IMR-90 (cell line): ENCODE results near the gene C10orf105. TPM values are rescaled to one million over a fixed set of nuclear protein-coding genes. Genes with fewer than 3 reads are reported as not detected.

Experiments
- ATAC-seq: fragments of 200-7000 bp; cut with Tn5 transposase; 2 replicates; pipeline ENCODE4 v1.9.1; 2020; ENCODE audit warnings: low read depth, mild to moderate bottlenecking, moderate library complexity
- BruUV-seq: library from RNA; stranded (reverse); fragments of 400-500 nt; replicated peaks from 2 replicates; lab custom pipeline; 2021; lab: Mats Ljungman, UMichigan
- CTCF ChIA-PET: fragments of 300-600 bp; formaldehyde crosslinking; extraction: SDS; loops from one replicate; lab custom pipeline; 2021; ENCODE audit warnings: antibody characterized with exemption; lab: Yijun Ruan, JAX
- POLR2A ChIA-PET: fragments of 300-600 bp; sonication (Branson Sonifier 250); formaldehyde crosslinking; loops from one replicate; lab custom pipeline; 2022; ENCODE audit warnings: antibody characterized with exemption; ENCODE audit not compliant: unreplicated experiment; lab: Charles Lee
- DNase-seq: peaks from one replicate; pipeline ENCODE4 v3.0.0; 2013
- H2AFZ ChIP-seq: replicated peaks from 2 replicates; pipeline ENCODE3; 2013; ENCODE audit warnings: low read length, mild to moderate bottlenecking; ENCODE audit not compliant: poor library complexity
- H2AK5ac ChIP-seq: 2 replicates; pipeline ENCODE4 v1.6.1; 2013; ENCODE audit warnings: low read depth, low read length, inconsistent platforms
- H2AK9ac ChIP-seq: replicated peaks from 2 replicates; pipeline ENCODE3; 2013; ENCODE audit warnings: mild to moderate bottlenecking, low read depth, low read length, moderate library complexity; ENCODE audit not compliant: poor library complexity
- H2BK120ac ChIP-seq: 2 replicates; pipeline ENCODE4 v1.6.1; 2013; ENCODE audit warnings: low read depth, low read length, inconsistent platforms
- H2BK15ac ChIP-seq: 3 replicates; pipeline ENCODE4 v1.6.1; 2013; ENCODE audit warnings: low read depth, low read length, inconsistent platforms
- H2BK20ac ChIP-seq: 2 replicates; pipeline ENCODE4 v1.6.1; 2013; ENCODE audit warnings: low read depth, mild to moderate bottlenecking, inconsistent platforms, low read length, moderate library complexity
- H2BK5ac ChIP-seq: 2 replicates; pipeline ENCODE4 v1.6.1; 2013; ENCODE audit warnings: mild to moderate bottlenecking, low read depth, low read length, inconsistent platforms; ENCODE audit not compliant: poor library complexity, severe bottlenecking
- H3K14ac ChIP-seq: replicated peaks from 2 replicates; pipeline ENCODE4 v1.6.1; 2013; ENCODE audit warnings: low read depth, low read length, inconsistent platforms
- H3K18ac ChIP-seq: 2 replicates; pipeline ENCODE4 v1.6.1; 2013; ENCODE audit warnings: low read depth, low read length, control low read depth
- H3K23ac ChIP-seq: 2 replicates; pipeline ENCODE4 v1.6.1; 2013; ENCODE audit warnings: low read depth, low read length, inconsistent platforms
- H3K27ac ChIP-seq: 2 replicates; pipeline ENCODE4 v1.5.1; 2013; ENCODE audit warnings: mild to moderate bottlenecking, control low read depth, low read length; ENCODE audit not compliant: insufficient read depth
- H3K27me3 ChIP-seq: 2 replicates; pipeline ENCODE4 v1.6.1; 2013; ENCODE audit warnings: low read length; ENCODE audit not compliant: control insufficient read depth, insufficient read depth
- H3K36me3 ChIP-seq: 2 replicates; pipeline ENCODE4 v1.6.1; 2013; ENCODE audit warnings: low read length, mixed read lengths; ENCODE audit not compliant: control insufficient read depth, insufficient read depth
- H3K4ac ChIP-seq: 2 replicates; pipeline ENCODE4 v1.6.1; 2013; ENCODE audit warnings: low read depth, low read length, inconsistent platforms
- H3K4me1 ChIP-seq: 2 replicates; pipeline ENCODE4 v1.6.1; 2013; ENCODE audit warnings: low read length, mixed read lengths; ENCODE audit not compliant: control insufficient read depth, insufficient read depth
- H3K4me2 ChIP-seq: 2 replicates; pipeline ENCODE4 v1.6.1; 2013; ENCODE audit warnings: low read depth, mild to moderate bottlenecking, control low read depth, low read length, moderate library complexity
- H3K4me3 ChIP-seq: 2 replicates; pipeline ENCODE4 v1.5.1; 2013; ENCODE audit warnings: low read depth, mild to moderate bottlenecking, control low read depth, low read length, moderate library complexity; ENCODE audit not compliant: insufficient read depth
- H3K56ac ChIP-seq: 2 replicates; pipeline ENCODE4 v1.6.1; 2013; ENCODE audit warnings: low read length, inconsistent platforms; ENCODE audit not compliant: insufficient read depth; ENCODE audit errors: extremely low read depth
- H3K79me1 ChIP-seq, 2 experiments: 2 replicates each; pipeline ENCODE4 v1.6.1; 2013; ENCODE audit warnings: low read length in 2 of 2, inconsistent platforms in 1 of 2, low read depth in 1 of 2
- H3K9ac ChIP-seq: 2 replicates; pipeline ENCODE4 v1.6.1; 2013; ENCODE audit warnings: low read depth, low read length, control low read depth
- H3K9me1 ChIP-seq: 2 replicates; pipeline ENCODE4 v1.6.1; 2013; ENCODE audit warnings: low read length, inconsistent platforms; ENCODE audit not compliant: insufficient read depth
- H3K9me3 ChIP-seq: 2 replicates; pipeline ENCODE4 v1.6.1; 2013; ENCODE audit warnings: low read length; ENCODE audit not compliant: control insufficient read depth, insufficient read depth
- H4K20me1 ChIP-seq: 2 replicates; pipeline ENCODE4 v1.6.1; 2013; ENCODE audit warnings: low read length, inconsistent platforms; ENCODE audit not compliant: insufficient read depth
- H4K5ac ChIP-seq: 2 replicates; pipeline ENCODE4 v1.6.1; 2013; ENCODE audit warnings: mild to moderate bottlenecking, low read depth, low read length, control low read depth
- H4K8ac ChIP-seq, 2 experiments: 2 replicates each; pipeline ENCODE4 v1.6.1; 2013; ENCODE audit warnings: low read depth in 2 of 2, low read length in 2 of 2, control low read depth in 1 of 2, inconsistent platforms in 1 of 2
- H4K91ac ChIP-seq: 2 replicates; pipeline ENCODE4 v1.6.1; 2013; ENCODE audit warnings: low read depth, low read length, inconsistent platforms; ENCODE audit not compliant: insufficient read depth
- NFE2L2 ChIP-seq: fragments of 150-350 bp; IDR thresholded peaks from 2 replicates; pipeline ENCODE4 v1.6.1; 2016; ENCODE audit warnings: low read depth, mild to moderate bottlenecking, low read length
- WGBS, 2 experiments: methylation state at CpG; one replicate each; pipeline versions ENCODE4 v1.1.5 to v1.1.7; 2013; ENCODE audit warnings: missing lambda C conversion rate in 2 of 2; ENCODE audit not compliant: insufficient read length in 1 of 2; ENCODE audit errors: extremely low coverage in 2 of 2; 5-methylcytosine and 5-hydroxymethylcytosine counted together
- dilution Hi-C: fragments of 300-500 bp; cut with HindIII; formaldehyde crosslinking; loops from one replicate; pipeline ENCODE4 v1.14.3; 2018; ENCODE audit warnings: low sequenced_read_pairs; ENCODE audit not compliant: unreplicated experiment
- in situ Hi-C: fragments of 300-500 bp; cut with MboI; formaldehyde crosslinking; loops from 3 replicates; pipeline ENCODE4 v1.14.3; 2019; ENCODE audit warnings: low sequenced_read_pairs, inconsistent platforms, mixed read lengths
- intact Hi-C: fragments of 100-400 bp; cut with micrococcal nuclease; formaldehyde crosslinking; loops from 2 replicates; pipeline ENCODE4 v1.10.0; 2022
- polyA plus RNA-seq, 3 experiments: library from polyadenylated mRNA; depleted of rRNA; stranded (reverse); fragments of >200 nt; gene quantifications; 2 replicates each; pipeline ENCODE4 v1.2.3, GENCODE V29; 2012; ENCODE audit warnings: low replicate concordance in 1 of 3
- total RNA-seq: library from RNA; depleted of rRNA; stranded (reverse); fragments of >200 nt; gene quantifications from 2 replicates; pipeline ENCODE4 v1.2.3, GENCODE V29; 2012

Gene C10orf105
- total and polyA plus RNA-seq, 2 of the 4 experiments (the other 2 are of a cell fraction) = under 0.01 TPM; not detected in 1

DNA sequence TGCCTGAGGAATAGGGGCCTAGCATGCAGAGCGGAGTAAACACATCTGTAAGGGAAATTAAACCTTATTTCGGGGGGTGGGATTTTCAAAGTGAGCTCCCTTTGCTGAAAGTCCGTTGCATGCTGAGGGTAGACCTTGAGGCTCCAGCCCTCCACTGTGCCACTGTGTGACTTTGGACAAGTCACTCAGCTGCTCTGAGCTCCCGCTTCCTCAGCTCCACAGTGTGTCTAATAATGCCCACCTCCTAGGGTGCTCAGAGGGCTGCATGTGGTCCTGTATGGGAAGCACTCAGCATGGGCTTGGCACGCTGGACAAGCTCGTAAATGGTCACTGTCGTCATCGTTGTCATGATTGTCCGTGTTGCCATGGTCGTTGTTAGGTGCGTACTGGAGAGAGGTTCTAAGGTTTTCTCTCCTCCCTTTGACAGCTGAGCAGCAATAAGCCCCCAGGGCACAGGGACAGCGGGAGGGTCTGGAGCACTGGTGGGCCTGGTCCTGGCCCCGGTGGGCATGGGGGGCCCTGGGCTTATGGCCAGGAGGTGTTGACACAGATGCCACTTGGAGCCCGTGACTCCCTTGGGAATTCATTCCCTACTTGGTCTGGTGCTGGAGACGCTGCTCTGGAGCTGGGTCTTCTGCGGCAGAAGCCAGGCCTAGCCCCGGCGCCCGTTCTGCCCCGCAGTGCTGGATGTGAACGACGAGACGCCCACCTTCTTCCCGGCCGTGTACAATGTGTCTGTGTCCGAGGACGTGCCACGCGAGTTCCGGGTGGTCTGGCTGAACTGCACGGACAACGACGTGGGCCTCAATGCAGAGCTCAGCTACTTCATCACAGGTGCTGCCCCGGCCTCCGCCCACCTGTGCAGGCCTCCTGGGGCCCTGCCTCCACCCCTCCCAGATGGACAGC, 13.1 kb downstream of the C10orf105 start:
- Histone ChIP-seq H3K79me1 (no peaks in the 10 kb centered on the region), H4K20me1 (no peaks in the 10 kb centered on the region), H3K9ac (no peak overlapping the region), H2BK5ac (no peak overlapping the region), H4K5ac (no peak overlapping the region), H3K4me2 (no peak overlapping the region), H3K27me3 (peaks cover 44% of the 10 kb centered on the region), H4K8ac (no peak overlapping the region), H3K4me3 (no peak overlapping the region), H3K36me3 (no peaks in the 10 kb centered on the region), H3K56ac (no peak overlapping the region), H2BK20ac (no peak overlapping the region), H3K9me1 (no peaks in the 10 kb centered on the region), H2AK9ac (peak overlapping the region; percentile 16), H4K91ac (no peak overlapping the region), H3K4me1 (no peaks in the 10 kb centered on the region), H2BK15ac (no peak overlapping the region), H3K9me3 (peaks cover 2% of the 10 kb centered on the region; the same call in 1 of the 2 replicates), H3K27ac (no peak overlapping the region), H3K14ac (no peak overlapping the region), H2AK5ac (no peak overlapping the region), H2AFZ (no peak overlapping the region), H2BK120ac (no peak overlapping the region), H3K4ac (no peak overlapping the region), H3K23ac (no peak overlapping the region), H3K18ac (no peak overlapping the region)
- no peak for ATAC-seq
- intact Hi-C loops = no loop called here
- BruUV-seq = no TSS peak
- ChIA-PET POLR2A (no interaction called here), CTCF (interaction anchor here (1.1 to 1.3 kb wide), 2 partner anchors 10 kb away, joined by 3 to 4 read pairs; no protein-coding TSS in a partner anchor)
- in situ Hi-C loops = no loop called here
- dilution Hi-C loops = no loop called here
- DNase-seq = no peak
- WGBS, 2 experiments = 90% methylated on average over 8 of the region's 35 CpGs; no CpG with 5 or more reads in 1 of the 2 experiments
- no peak for TF ChIP-seq NFE2L2
